HepG2 (cell line): ENCODE measurements around the gene ZNF771. TPM values are rescaled to one million over a fixed set of nuclear protein-coding genes. Genes with fewer than 3 reads are reported as not detected.

Experiments
- ARNT ChIP-seq: fragments of 450-650 bp; IDR thresholded peaks from 2 replicates; pipeline ENCODE4 v1.6.1; 2017
- ETV6 ChIP-seq: sonication (generic); formaldehyde crosslinking; conservative IDR thresholded peaks from 2 replicates; pipeline ENCODE4 v1.4.0; 2020; ENCODE audit warnings: missing genetic modification reagents
- HCFC1 ChIP-seq: fragments of 150-350 bp; IDR thresholded peaks from 2 replicates; pipeline ENCODE4 v1.6.1; 2014; ENCODE audit warnings: low read depth, low read length
- HNF4A ChIP-seq: sonication (generic); formaldehyde crosslinking; IDR thresholded peaks from 2 replicates; pipeline ENCODE4 v1.4.0; 2020; ENCODE audit warnings: missing genetic modification reagents
- HNRNPLL ChIP-seq: fragments of 200-400 bp; formaldehyde crosslinking; IDR thresholded peaks from 2 replicates; pipeline ENCODE4 v1.6.1; 2017; ENCODE audit warnings: mild to moderate bottlenecking, low read depth, low read length; ENCODE audit not compliant: poor library complexity, severe bottlenecking
- KDM5A ChIP-seq: fragments of 200-600 bp; sonication (generic); IDR thresholded peaks from 2 replicates; pipeline ENCODE4 v1.7.0; 2018; ENCODE audit warnings: antibody characterized with exemption, mild to moderate bottlenecking, low read length, borderline replicate concordance
- MAFG ChIP-seq: sonication (generic); formaldehyde crosslinking; IDR thresholded peaks from 2 replicates; pipeline ENCODE4 v1.5.1; 2020; ENCODE audit warnings: mild to moderate bottlenecking, missing genetic modification reagents
- MEIS1 ChIP-seq: sonication (generic); formaldehyde crosslinking; IDR thresholded peaks from 2 replicates; pipeline ENCODE4 v1.9.0; 2021; ENCODE audit warnings: mild to moderate bottlenecking, missing genetic modification reagents, moderate library complexity, borderline replicate concordance
- NBN ChIP-seq: fragments of 450-650 bp; conservative IDR thresholded peaks from 2 replicates; pipeline ENCODE4 v1.6.1; 2017
- NFE2L1 ChIP-seq: sonication (generic); formaldehyde crosslinking; IDR thresholded peaks from 2 replicates; pipeline ENCODE4 v1.4.0; 2020; ENCODE audit warnings: missing genetic modification reagents, mild to moderate bottlenecking, borderline replicate concordance
- NR2F2 ChIP-seq: IDR thresholded peaks from 2 replicates; pipeline ENCODE4 v1.6.1; 2012; ENCODE audit warnings: low read depth, inconsistent platforms, borderline replicate concordance
- PHF20 ChIP-seq: sonication (generic); formaldehyde crosslinking; IDR thresholded peaks from 2 replicates; pipeline ENCODE4 v1.5.0; 2020; ENCODE audit warnings: mild to moderate bottlenecking, missing genetic modification reagents
- RBFOX2 ChIP-seq: fragments of 200-400 bp; formaldehyde crosslinking; IDR thresholded peaks from 2 replicates; pipeline ENCODE4 v1.6.1; 2017; ENCODE audit warnings: low read depth, mild to moderate bottlenecking, low read length
- REXO4 ChIP-seq: sonication (generic); formaldehyde crosslinking; IDR thresholded peaks from 2 replicates; pipeline ENCODE4 v1.8.0; 2022; ENCODE audit warnings: missing genetic modification reagents, mild to moderate bottlenecking, borderline replicate concordance
- RNF2 ChIP-seq: fragments of 450-650 bp; conservative IDR thresholded peaks from 2 replicates; pipeline ENCODE4 v1.6.1; 2016; ENCODE audit warnings: low read depth
- SKI ChIP-seq: fragments of 450-650 bp; IDR thresholded peaks from one replicate; pipeline ENCODE4 v1.6.1; 2018; ENCODE audit warnings: mild to moderate bottlenecking; ENCODE audit not compliant: partially characterized antibody
- SMARCE1 ChIP-seq: fragments of 450-650 bp; IDR thresholded peaks from 2 replicates; pipeline ENCODE4 v1.6.1; 2017; ENCODE audit warnings: borderline replicate concordance
- SNRNP70 ChIP-seq: fragments of 200-400 bp; formaldehyde crosslinking; IDR thresholded peaks from 2 replicates; pipeline ENCODE4 v1.6.1; 2017; ENCODE audit warnings: mild to moderate bottlenecking, low read depth, low read length, moderate library complexity
- SOX13 ChIP-seq, 3 experiments: fragments of 450-650 bp in 1 of 3; sonication (generic) in 1 of 3; formaldehyde crosslinking in 1 of 3; IDR thresholded peaks in 2 of 3; conservative IDR thresholded peaks in 1 of 3; 2 replicates each; pipeline versions ENCODE4 v1.5.0 to v1.6.1; 2016 to 2020; ENCODE audit warnings: antibody characterized with exemption in 1 of 3, mild to moderate bottlenecking in 1 of 3, missing compliant biosample characterization in 1 of 3, missing genetic modification reagents in 1 of 3, moderate library complexity in 1 of 3
- SRF ChIP-seq: IDR thresholded peaks from 2 replicates; pipeline ENCODE4 v1.6.1; 2011; ENCODE audit warnings: mild to moderate bottlenecking, low read depth, low read length, moderate library complexity
- STAT5B ChIP-seq: sonication (generic); formaldehyde crosslinking; IDR thresholded peaks from 2 replicates; pipeline ENCODE4 v1.4.0; 2020; ENCODE audit warnings: missing genetic modification reagents
- TMF1 ChIP-seq: sonication (generic); formaldehyde crosslinking; IDR thresholded peaks from 2 replicates; pipeline ENCODE4 v1.8.1; 2022; ENCODE audit warnings: low read depth, missing genetic modification reagents
- ZBTB49 ChIP-seq: sonication (generic); formaldehyde crosslinking; IDR thresholded peaks from 2 replicates; pipeline ENCODE4 v1.4.0; 2020; ENCODE audit warnings: missing genetic modification reagents, borderline replicate concordance
- ZNF207 ChIP-seq: fragments of 450-650 bp; IDR thresholded peaks from 2 replicates; pipeline ENCODE4 v1.6.1; 2016; ENCODE audit warnings: antibody characterized with exemption, borderline replicate concordance
- ZNF264 ChIP-seq: sonication (generic); formaldehyde crosslinking; IDR thresholded peaks from 2 replicates; pipeline ENCODE4 v1.4.0; 2020; ENCODE audit warnings: missing genetic modification reagents
- ZNF556 ChIP-seq: sonication (generic); formaldehyde crosslinking; IDR thresholded peaks from 2 replicates; pipeline ENCODE4 v1.4.0; 2020; ENCODE audit warnings: mild to moderate bottlenecking, missing genetic modification reagents, borderline replicate concordance
- ZNF615 ChIP-seq: sonication (generic); formaldehyde crosslinking; IDR thresholded peaks from 2 replicates; pipeline ENCODE4 v1.5.0; 2020; ENCODE audit warnings: mild to moderate bottlenecking, missing genetic modification reagents, borderline replicate concordance
- ZSCAN30 ChIP-seq: sonication (generic); formaldehyde crosslinking; IDR thresholded peaks from 2 replicates; pipeline ENCODE4 v1.5.0; 2020; ENCODE audit warnings: mild to moderate bottlenecking, missing genetic modification reagents
- polyA plus RNA-seq, 8 experiments: library from polyadenylated mRNA; depleted of rRNA in 3 of 8; stranded (reverse) in 7 of 8; unstranded in 1 of 8; fragments of >200 nt; fragmentation: Illumina TruSeq in 4 of 8; extraction: Trizol in 4 of 8; gene quantifications; 2 replicates each; pipeline versions ENCODE4 v1.2.1 to v1.2.3, GENCODE V29; 2011 to 2016; ENCODE audit warnings: low read depth in 4 of 8, missing spikeins in 1 of 8, mixed read lengths in 1 of 8; ENCODE audit not compliant: insufficient read depth in 1 of 8
- total RNA-seq, 5 experiments: library from RNA; depleted of rRNA; stranded (reverse); fragments of >200 nt; fragmentation: Illumina TruSeq; extraction: Trizol; gene quantifications; 2 replicates each; pipeline ENCODE4 v1.2.3, GENCODE V29; 2016; ENCODE audit warnings: low read depth in 1 of 5
- TF ChIP-seq, protein P1 (sequence below): fragments of 450-650 bp; IDR thresholded peaks from 2 replicates; pipeline ENCODE4 v1.6.1; 2016

ZNF771 gene
- total and polyA plus RNA-seq, 2 of the 13 experiments (the other 11 are each of a cell fraction or from before 2014, with no cell fraction given) = 5.0 to 11.8 TPM

GRCh38 chr16:30381291-30382041 lies 25.9 kb upstream of the ZNF771 start (continued):
- TF ChIP-seq SRF (no peak), NR2F2 (peak; percentile 88), RBFOX2 (no peak), ZNF207 (no peak), ETV6 (no peak), TMF1 (CRISPR knock-in tag) (no peak), ARNT (no peak), HNRNPLL (no peak), SKI (no peak), SMARCE1 (no peak), MEIS1 (no peak), PHF20 (CRISPR knock-in tag) (peak; percentile 64; the same call in 1 of the 2 replicates), ZNF264 (CRISPR knock-in tag) (no peak), NBN (no peak), RNF2 (no peak), REXO4 (CRISPR knock-in tag) (no peak), STAT5B (CRISPR knock-in tag) (no peak), NFE2L1 (CRISPR knock-in tag) (no peak), ZBTB49 (CRISPR knock-in tag) (no peak), SOX13 (IDR thresholded peaks at IDR 0.05) (no peak), SOX13 (CRISPR knock-in tag; conservative IDR thresholded peaks at IDR 0.05 in 1 of 2, IDR thresholded peaks at IDR 0.05 in 1 of 2) (no peak), KDM5A (no peak), HCFC1 (no peak), MAFG (no peak), ZSCAN30 (no peak), HNF4A (peak; percentile 69), ZNF556 (CRISPR knock-in tag) (0 out of 2 replicates have a peak, but pooled peaks have one; percentile 21), SNRNP70 (no peak), ZNF615 (no peak)
- TF ChIP-seq, protein P1, sequence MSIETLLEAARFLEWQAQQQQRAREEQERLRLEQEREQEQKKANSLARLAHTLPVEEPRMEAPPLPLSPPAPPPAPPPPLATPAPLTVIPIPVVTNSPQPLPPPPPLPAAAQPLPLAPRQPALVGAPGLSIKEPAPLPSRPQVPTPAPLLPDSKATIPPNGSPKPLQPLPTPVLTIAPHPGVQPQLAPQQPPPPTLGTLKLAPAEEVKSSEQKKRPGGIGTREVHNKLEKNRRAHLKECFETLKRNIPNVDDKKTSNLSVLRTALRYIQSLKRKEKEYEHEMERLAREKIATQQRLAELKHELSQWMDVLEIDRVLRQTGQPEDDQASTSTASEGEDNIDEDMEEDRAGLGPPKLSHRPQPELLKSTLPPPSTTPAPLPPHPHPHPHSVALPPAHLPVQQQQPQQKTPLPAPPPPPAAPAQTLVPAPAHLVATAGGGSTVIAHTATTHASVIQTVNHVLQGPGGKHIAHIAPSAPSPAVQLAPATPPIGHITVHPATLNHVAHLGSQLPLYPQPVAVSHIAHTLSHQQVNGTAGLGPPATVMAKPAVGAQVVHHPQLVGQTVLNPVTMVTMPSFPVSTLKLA = no peak
